ENCODE data around the gene COPB1. TPM values are rescaled to one million over a fixed set of nuclear protein-coding genes. Genes with fewer than 3 reads are reported as not detected.

The COPB1 gene
- total and polyA plus RNA-seq, 2 of the 13 experiments (the other 11 are each of a cell fraction or from before 2014, with no cell fraction given) = 114 to 195 TPM

DNA sequence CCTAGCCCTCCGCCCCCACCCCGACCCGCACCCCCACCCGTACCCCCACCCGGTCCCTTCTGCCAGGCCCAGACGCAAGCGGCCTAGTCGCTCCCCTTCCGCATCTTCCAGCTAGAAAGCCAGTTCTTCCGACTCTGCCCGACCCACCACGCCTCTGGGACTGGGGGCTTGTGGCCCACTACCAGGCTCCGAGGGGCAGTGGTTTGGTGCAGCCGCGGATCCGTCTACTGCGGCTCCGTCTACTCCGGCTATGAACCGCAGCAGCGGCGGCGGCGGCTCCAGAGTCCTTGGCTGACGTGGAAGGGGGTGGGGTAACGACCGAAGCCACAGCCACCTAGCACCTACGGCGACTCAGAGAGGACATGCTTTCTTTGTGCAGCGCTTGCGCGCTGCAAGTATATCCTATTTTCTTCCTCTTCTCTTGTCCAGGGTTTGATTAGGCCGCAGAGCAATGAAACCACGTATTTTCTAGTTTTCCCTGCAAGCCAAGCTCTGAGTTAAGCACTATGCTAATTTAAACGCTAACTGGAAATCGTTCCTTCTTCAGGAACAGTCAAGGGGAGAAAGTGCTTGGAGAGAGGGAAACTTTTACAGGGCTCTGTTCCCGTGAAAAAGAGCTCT is at the start of gene COPB1 (continued):
- TF ChIP-seq, protein P1, sequence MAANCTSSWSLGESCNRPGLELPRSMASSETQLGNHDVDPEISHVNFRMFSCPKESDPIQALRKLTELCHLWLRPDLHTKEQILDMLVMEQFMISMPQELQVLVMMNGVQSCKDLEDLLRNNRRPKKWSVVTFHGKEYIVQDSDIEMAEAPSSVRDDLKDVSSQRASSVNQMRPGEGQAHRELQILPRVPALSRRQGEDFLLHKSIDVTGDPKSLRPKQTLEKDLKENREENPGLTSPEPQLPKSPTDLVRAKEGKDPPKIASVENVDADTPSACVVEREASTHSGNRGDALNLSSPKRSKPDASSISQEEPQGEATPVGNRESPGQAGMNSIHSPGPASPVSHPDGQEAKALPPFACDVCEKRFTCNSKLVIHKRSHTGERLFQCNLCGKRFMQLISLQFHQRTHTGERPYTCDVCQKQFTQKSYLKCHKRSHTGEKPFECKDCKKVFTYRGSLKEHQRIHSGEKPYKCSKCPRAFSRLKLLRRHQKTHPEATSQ (CRISPR knock-in tag; IDR thresholded peaks at IDR 0.05; ENCODE audit: borderline replicate concordance) = 0 out of 2 replicates have a peak, but pooled peaks have one; percentile 27
- 0 out of 2 replicates have a peak, but pooled peaks have one; percentile 79 for TF ChIP-seq ZNF780A (CRISPR knock-in tag; IDR thresholded peaks at IDR 0.05)
- TF ChIP-seq, protein P2, sequence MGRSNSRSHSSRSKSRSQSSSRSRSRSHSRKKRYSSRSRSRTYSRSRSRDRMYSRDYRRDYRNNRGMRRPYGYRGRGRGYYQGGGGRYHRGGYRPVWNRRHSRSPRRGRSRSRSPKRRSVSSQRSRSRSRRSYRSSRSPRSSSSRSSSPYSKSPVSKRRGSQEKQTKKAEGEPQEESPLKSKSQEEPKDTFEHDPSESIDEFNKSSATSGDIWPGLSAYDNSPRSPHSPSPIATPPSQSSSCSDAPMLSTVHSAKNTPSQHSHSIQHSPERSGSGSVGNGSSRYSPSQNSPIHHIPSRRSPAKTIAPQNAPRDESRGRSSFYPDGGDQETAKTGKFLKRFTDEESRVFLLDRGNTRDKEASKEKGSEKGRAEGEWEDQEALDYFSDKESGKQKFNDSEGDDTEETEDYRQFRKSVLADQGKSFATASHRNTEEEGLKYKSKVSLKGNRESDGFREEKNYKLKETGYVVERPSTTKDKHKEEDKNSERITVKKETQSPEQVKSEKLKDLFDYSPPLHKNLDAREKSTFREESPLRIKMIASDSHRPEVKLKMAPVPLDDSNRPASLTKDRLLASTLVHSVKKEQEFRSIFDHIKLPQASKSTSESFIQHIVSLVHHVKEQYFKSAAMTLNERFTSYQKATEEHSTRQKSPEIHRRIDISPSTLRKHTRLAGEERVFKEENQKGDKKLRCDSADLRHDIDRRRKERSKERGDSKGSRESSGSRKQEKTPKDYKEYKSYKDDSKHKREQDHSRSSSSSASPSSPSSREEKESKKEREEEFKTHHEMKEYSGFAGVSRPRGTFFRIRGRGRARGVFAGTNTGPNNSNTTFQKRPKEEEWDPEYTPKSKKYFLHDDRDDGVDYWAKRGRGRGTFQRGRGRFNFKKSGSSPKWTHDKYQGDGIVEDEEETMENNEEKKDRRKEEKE (IDR thresholded peaks at IDR 0.05) = no peak
- TF ChIP-seq ZFP37 (CRISPR knock-in tag; IDR thresholded peaks at IDR 0.05; ENCODE audit: borderline replicate concordance) = no peak
- TF ChIP-seq TBX3 (IDR thresholded peaks at IDR 0.05; ENCODE audit: borderline replicate concordance) = peak; percentile 19; the same call in 1 of the 2 replicates
- TF ChIP-seq PCBP2 (optimal IDR thresholded peaks at IDR 0.05; ENCODE audit: low read depth, low read length, poor library complexity, severe bottlenecking) = no peak
- peak; percentile 53; the same call in 1 of the 2 replicates for TF ChIP-seq GZF1 (CRISPR knock-in tag; IDR thresholded peaks at IDR 0.05)
- TF ChIP-seq, protein P3, sequence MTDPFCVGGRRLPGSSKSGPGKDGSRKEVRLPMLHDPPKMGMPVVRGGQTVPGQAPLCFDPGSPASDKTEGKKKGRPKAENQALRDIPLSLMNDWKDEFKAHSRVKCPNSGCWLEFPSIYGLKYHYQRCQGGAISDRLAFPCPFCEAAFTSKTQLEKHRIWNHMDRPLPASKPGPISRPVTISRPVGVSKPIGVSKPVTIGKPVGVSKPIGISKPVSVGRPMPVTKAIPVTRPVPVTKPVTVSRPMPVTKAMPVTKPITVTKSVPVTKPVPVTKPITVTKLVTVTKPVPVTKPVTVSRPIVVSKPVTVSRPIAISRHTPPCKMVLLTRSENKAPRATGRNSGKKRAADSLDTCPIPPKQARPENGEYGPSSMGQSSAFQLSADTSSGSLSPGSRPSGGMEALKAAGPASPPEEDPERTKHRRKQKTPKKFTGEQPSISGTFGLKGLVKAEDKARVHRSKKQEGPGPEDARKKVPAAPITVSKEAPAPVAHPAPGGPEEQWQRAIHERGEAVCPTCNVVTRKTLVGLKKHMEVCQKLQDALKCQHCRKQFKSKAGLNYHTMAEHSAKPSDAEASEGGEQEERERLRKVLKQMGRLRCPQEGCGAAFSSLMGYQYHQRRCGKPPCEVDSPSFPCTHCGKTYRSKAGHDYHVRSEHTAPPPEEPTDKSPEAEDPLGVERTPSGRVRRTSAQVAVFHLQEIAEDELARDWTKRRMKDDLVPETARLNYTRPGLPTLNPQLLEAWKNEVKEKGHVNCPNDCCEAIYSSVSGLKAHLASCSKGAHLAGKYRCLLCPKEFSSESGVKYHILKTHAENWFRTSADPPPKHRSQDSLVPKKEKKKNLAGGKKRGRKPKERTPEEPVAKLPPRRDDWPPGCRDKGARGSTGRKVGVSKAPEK (CRISPR knock-in tag; IDR thresholded peaks at IDR 0.05; ENCODE audit: borderline replicate concordance) = 0 out of 2 replicates have a peak, but pooled peaks have one; percentile 14
- peak; percentile 91 for TF ChIP-seq KMT2B (CRISPR knock-in tag; IDR thresholded peaks at IDR 0.05)
- no peak for TF ChIP-seq ZMYM2 (CRISPR knock-in tag; IDR thresholded peaks at IDR 0.05)
- no peak for TF ChIP-seq ZBTB21 (CRISPR knock-in tag; IDR thresholded peaks at IDR 0.05)
- TF ChIP-seq RARA (CRISPR knock-in tag; IDR thresholded peaks at IDR 0.05) = no peak
- TF ChIP-seq, protein P4, sequence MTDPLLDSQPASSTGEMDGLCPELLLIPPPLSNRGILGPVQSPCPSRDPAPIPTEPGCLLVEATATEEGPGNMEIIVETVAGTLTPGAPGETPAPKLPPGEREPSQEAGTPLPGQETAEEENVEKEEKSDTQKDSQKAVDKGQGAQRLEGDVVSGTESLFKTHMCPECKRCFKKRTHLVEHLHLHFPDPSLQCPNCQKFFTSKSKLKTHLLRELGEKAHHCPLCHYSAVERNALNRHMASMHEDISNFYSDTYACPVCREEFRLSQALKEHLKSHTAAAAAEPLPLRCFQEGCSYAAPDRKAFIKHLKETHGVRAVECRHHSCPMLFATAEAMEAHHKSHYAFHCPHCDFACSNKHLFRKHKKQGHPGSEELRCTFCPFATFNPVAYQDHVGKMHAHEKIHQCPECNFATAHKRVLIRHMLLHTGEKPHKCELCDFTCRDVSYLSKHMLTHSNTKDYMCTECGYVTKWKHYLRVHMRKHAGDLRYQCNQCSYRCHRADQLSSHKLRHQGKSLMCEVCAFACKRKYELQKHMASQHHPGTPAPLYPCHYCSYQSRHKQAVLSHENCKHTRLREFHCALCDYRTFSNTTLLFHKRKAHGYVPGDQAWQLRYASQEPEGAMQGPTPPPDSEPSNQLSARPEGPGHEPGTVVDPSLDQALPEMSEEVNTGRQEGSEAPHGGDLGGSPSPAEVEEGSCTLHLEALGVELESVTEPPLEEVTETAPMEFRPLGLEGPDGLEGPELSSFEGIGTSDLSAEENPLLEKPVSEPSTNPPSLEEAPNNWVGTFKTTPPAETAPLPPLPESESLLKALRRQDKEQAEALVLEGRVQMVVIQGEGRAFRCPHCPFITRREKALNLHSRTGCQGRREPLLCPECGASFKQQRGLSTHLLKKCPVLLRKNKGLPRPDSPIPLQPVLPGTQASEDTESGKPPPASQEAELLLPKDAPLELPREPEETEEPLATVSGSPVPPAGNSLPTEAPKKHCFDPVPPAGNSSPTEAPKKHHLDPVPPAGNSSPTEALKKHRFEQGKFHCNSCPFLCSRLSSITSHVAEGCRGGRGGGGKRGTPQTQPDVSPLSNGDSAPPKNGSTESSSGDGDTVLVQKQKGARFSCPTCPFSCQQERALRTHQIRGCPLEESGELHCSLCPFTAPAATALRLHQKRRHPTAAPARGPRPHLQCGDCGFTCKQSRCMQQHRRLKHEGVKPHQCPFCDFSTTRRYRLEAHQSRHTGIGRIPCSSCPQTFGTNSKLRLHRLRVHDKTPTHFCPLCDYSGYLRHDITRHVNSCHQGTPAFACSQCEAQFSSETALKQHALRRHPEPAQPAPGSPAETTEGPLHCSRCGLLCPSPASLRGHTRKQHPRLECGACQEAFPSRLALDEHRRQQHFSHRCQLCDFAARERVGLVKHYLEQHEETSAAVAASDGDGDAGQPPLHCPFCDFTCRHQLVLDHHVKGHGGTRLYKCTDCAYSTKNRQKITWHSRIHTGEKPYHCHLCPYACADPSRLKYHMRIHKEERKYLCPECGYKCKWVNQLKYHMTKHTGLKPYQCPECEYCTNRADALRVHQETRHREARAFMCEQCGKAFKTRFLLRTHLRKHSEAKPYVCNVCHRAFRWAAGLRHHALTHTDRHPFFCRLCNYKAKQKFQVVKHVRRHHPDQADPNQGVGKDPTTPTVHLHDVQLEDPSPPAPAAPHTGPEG (CRISPR knock-in tag; IDR thresholded peaks at IDR 0.05) = 0 out of 2 replicates have a peak, but pooled peaks have one; percentile 22
- no peak for TF ChIP-seq ZBTB8A (CRISPR knock-in tag; IDR thresholded peaks at IDR 0.05; ENCODE audit: borderline replicate concordance, low read depth)
- TF ChIP-seq ZNF331 (CRISPR knock-in tag; IDR thresholded peaks at IDR 0.05) = peak; percentile 72
- TF ChIP-seq ZNF556 (CRISPR knock-in tag; IDR thresholded peaks at IDR 0.05; ENCODE audit: borderline replicate concordance) = no peak
